Measurements from ENCODE around the gene RASL11A.
A peak's percentile ranks its signal among the peaks of the same experiment; 100 is the strongest.
"Not testable (repeated sequence)": the region's sequence is repeated elsewhere in the genome, so short reads cannot be mapped to it uniquely, and the experiment has no call there.

The RASL11A gene

DNA sequence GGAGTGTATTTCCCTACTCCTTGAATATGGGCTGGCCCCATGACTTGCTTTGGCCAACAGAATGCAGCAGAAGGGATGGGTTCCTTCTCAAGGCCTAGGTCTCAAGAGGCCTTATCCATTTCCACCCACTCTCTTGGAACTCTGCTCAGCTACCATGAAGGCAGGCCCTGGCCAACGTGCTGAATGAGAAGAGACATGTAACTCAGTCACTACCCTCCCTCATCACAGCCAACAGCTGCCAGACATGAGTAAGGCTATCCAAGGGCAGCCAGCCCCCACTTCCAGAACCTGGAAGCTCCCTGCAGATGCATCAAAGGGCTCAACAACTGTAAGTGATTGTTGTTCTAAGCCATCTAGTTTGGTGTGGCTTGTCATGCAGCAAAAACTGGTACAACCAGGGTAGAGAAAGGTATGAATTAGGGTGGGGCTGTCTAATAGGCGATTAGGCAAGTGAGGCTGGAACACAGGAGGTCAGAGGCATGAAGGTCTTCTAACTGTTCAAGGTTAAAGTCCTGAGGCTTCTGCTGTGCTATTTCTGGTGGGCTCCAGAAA, 1.4 kb upstream of the RASL11A start:
- DNase-seq = no peak

DNA sequence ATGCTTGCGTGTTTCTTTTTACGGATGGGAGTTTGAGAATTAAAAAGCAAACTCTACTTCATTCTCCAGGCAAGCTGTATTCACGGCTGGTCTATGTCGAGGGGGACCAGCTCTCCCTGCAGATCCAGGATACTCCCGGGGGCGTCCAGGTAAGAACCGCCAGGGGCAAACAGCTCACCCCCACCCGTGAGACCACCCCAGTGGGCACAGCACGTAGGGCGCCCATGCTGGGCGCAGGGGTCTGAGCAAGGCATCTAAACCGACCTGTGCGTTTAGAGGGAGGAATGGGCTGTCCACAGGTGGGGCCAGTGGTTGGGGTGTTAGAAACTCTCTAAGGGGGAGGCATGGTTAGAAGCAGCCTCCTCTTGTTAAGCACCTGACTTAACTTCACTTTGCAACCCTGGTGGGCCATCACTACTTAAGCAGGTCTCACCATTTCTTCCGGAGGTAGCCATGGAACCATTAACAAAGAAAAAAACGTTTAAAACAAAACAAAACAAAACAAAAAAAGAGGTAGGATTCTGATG, 1.0 kb downstream of the RASL11A start:
- no peak for DNase-seq

- DNase-seq = no peak
Observed at GRCh38 chr13:27273658-27274425, 3.2 kb downstream of the RASL11A start.

GRCh38 chr13:27274631-27275030, 4.0 kb downstream of the RASL11A start:
- no peak for DNase-seq

- no peak for DNase-seq
Observed at GRCh38 chr13:27276188-27276587, 5.6 kb downstream of the RASL11A start.

DNA sequence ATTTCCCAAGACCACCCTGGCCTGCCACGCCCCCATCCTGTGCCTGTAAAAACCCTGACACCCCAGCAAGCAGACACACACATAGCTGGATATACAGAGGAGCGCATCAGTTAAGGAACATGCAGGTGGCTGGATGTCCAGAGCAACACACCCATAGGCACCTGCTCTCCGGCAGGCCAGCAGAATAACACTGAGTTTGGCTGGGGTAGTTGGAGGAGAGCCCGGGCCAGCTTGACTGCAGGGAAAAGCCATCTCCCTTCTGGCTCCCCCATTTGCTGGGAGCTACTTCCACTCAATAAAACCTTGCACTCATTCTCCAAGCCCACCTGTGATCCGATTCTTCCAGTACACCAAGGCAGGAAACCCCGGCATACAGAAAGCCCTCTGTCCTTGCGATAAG, 8.9 kb downstream of the RASL11A start:
- DNase-seq = no peak

DNA sequence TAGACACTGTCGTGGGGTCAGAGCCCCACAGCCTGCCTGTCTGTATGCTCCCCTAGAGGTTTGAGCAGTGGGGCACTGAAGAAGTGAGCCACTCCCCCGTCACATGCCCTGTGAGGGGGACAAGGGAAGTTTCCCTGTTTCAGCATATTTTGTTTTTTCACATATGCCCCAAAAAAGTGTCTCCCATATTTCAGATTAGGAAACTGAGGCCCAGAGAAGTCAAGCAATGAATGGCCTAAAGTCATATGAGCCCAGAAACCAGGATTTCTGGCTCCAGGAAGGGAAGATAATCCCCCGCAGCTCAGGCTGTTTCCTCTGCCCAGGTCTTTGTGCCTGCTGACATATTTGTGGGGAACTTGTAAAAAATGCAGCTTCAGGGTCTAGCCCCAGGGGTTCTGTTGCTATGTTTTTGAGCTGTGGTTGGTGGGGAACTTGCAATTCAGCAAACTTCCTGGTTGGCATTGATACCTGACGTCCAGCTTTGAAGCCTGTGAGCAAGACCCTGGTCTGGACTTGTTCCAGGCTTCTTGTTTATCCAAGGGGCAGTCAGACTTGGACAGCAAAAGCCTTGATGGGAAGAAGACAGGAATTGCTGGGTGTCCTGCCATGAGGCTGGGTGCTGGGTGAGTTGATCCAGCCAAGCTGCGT, 9.5 kb downstream of the RASL11A start:
- DNase-seq = no peak

DNA sequence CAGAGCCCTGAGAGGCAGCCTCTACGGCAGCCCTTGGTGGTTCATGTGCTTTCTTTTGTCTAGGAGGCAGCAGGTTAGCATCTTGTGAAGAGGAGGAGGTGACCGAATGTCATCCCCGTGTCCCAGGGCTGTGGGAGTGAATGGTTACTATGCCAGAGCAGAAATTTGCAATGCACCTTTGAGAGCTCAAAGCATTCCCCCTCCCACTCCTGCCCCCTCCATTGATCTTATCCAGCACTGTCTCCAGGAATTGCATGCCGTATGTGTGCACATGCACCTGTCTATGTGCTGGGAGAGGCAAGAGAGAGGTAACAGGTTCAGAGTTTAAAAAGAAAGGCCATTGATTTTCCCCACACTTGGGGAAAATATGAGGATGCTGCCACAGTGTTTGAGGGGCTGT, 10.2 kb downstream of the RASL11A start:
- no peak for DNase-seq

GRCh38 chr13:27281420-27281819, 10.8 kb downstream of the RASL11A start:
- no peak for DNase-seq

GRCh38 chr13:27283906-27284493, 13.4 kb downstream of the RASL11A start:
- DNase-seq = peak in 1 of 5 experiments; percentile 33

GRCh38 chr13:27288392-27288791, 17.8 kb downstream of the RASL11A start:
- DNase-seq = no peak

DNA sequence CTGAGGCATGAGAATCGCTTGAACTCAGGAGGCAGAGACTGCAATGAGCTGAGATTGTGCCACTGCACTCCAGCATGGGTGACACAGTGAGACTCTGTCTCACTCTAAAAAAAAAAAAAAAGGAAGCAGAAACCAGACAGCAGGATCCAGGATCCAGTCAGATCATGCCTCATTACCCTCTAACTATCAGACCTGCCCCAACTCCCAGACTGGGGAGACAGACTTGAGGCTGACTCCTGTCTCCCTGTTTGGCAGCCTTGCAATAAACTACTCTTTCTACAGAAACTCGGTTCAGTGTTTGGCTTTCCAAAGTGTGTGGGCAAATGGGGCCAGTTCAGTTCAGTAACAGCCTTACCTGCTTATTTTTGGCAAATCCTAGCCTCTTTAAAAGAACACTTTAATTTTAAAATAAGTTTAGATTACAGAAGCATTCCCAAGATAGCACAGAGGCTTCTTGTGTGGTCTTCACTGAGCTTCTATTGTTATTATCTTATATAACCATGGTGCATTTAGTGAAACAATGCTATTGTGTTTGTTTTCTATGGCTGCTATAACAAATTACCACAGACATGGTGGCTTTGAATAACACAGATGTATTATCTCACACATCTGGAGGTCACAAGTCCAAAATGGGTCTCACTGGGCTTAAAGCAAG, 18.5 kb downstream of the RASL11A start:
- no peak for DNase-seq

- no peak for DNase-seq
Observed at GRCh38 chr13:27290715-27291114, 20.1 kb downstream of the RASL11A start.

DNA sequence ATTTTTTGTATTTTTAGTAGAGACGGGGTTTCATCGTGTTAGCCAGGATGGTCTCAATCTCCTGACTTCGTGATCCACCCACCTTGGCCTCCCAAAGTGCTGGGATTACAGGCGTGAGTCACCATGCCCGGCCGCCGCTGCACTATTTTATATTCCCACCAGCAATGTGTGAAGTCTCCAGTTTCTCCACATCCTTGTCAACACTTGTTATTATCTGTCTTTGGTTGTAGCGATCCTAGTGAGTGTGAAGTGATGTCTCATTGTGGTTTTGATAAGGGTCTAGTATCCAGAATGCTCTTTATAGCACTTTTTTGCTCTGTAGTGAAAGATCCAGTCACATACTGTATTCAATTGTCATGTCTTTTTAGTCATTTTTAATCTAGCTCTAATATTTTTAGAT, 21.3 kb downstream of the RASL11A start:
- not testable (repeated sequence) for DNase-seq

DNA sequence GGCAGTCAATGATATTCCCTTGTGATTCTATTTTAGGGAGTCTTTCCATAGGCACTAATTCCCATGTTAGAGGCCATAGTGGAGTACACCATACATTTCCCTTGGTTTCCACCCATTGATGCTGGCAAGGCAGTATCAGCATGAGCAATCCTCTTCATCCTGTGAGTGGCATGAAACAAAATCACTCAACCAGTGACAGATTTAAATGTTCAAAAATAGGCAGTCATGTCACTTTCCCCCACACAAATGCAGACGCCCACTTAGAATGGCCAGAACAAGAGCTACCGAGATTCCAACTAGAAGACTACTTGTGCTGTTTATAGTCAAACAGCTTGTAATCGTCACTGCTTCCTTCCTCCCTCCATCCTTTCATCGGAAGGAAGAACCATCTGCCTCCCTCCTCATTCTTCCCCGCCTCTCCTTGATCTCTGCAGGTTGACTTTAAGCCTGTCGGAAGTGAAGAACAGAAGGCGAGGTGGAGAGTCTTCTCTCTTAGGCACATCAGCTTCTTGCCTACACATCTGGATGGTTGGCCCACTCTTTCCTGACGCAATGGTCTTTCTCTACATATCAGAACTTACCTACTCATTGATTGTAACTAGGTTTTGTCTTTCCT, 22.6 kb downstream of the RASL11A start:
- DNase-seq = peak in 1 of 5 experiments; percentile 26

- DNase-seq = peak in 1 of 5 experiments; percentile 88
Observed at GRCh38 chr13:27293873-27294515, 23.4 kb downstream of the RASL11A start.

DNA sequence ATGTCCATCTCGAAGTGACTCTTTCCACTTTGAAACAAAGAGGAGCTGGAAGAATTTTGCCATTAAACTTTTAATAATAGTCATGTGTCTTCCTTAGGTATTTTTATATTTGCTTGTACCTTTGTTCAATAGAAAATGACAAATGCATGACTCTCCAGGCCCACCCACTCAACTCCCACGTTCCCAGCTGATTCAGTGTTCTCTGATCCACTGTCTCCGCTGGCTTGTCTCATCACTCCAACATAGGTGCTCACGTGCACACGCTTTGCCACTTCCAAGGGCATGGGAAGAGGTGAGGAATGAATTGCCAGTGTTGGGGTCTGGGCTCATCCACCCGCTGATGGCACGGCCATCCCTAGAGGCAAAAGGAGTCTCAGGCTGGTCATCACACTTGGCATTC, 24.5 kb downstream of the RASL11A start:
- no peak for DNase-seq

GRCh38 chr13:27295660-27296059, 25.0 kb downstream of the RASL11A start:
- no peak for DNase-seq

GRCh38 chr13:27296496-27296895, 25.9 kb downstream of the RASL11A start:
- no peak for DNase-seq

- DNase-seq = no peak
Observed at GRCh38 chr13:27298849-27299248, 28.2 kb downstream of the RASL11A start.

GRCh38 chr13:27300406-27300805, 29.8 kb downstream of the RASL11A start:
- not testable (repeated sequence) for DNase-seq

Measured in T-helper 2 cell (primary cell).